ENCODE results near the gene AKAP6. TPM values are rescaled to one million over a fixed set of nuclear protein-coding genes. Genes with fewer than 3 reads are reported as not detected.

The AKAP6 gene
- total RNA-seq, 4 donors from 2014 or later = 1.1 to 16.0 (median 6.0) TPM

DNA sequence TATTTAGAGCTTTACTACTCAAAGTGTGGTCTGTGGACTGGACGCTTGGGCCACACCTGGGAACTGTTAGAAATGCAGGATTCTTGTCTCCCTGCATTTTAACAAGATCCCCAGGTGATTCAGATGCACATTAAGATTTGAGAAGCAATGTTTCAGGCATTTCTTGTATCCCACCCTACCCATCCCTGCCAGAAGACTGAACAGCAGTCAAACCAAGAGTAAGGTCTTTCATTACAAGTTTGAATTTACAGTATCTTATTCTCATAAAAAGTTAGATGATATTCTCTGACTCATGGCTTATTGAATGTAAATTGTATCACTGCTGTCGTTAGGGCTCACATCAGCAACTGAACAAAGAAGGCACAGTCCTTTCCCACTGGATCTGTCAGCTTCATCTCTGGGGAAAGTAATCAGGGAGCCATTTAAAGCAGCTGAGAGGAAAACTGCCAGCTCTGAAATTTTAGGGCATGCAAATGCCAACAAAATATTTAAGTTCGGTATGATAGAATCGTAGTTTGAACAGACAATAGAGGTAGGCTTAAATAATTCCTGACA, 141.1 kb downstream of the AKAP6 start:
- Histone ChIP-seq H3K4me1 (peaks cover 13 to 80% (median 35%) of the 10 kb centered on the region in 3 donors), H3K9me3 (no peaks in the 10 kb centered on the region), H3K4me3 (no peak overlapping the region), H3K27me3 (no peaks in the 10 kb centered on the region), H3K27ac (peak overlapping the region in 3 of 4 donors; percentile 53 to 85 (median 85)), H3K36me3 (no peaks in the 10 kb centered on the region)
- TF ChIP-seq POLR2A (IDR thresholded peaks at IDR 0.05) = no peak
- TF ChIP-seq, protein P1, sequence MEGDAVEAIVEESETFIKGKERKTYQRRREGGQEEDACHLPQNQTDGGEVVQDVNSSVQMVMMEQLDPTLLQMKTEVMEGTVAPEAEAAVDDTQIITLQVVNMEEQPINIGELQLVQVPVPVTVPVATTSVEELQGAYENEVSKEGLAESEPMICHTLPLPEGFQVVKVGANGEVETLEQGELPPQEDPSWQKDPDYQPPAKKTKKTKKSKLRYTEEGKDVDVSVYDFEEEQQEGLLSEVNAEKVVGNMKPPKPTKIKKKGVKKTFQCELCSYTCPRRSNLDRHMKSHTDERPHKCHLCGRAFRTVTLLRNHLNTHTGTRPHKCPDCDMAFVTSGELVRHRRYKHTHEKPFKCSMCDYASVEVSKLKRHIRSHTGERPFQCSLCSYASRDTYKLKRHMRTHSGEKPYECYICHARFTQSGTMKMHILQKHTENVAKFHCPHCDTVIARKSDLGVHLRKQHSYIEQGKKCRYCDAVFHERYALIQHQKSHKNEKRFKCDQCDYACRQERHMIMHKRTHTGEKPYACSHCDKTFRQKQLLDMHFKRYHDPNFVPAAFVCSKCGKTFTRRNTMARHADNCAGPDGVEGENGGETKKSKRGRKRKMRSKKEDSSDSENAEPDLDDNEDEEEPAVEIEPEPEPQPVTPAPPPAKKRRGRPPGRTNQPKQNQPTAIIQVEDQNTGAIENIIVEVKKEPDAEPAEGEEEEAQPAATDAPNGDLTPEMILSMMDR (IDR thresholded peaks at IDR 0.05) = no peak
- WGBS, 2 donors = 61 to 64% methylated on average over 4 of the region's 4 CpGs
- intact Hi-C loops (cut with DNase I) = no loop called here
- no peak for DNase-seq

DNA sequence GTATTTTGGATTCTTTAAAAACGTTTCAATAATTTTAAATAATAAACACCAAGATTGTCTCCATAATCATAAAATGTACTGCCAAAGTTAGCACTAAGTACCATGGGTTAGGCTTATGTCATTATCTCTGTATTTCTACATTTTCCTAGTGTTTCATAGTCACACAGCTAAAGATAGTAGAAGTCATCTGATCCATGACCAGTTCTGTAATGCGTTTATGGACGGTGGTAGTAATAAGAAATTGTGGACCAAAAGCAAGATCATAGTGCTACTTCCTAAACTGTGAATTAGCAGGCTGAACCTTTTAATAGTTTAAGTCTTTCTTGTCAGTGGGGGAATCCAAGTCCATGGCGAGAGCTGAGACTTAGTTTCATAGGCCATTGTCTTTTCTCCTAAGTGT, 142.1 kb downstream of the AKAP6 start:
- Histone ChIP-seq H3K36me3 (no peaks in the 10 kb centered on the region), H3K4me3 (no peak overlapping the region), H3K27ac (peak overlapping the region; percentile 82 to 86 (median 84)), H3K4me1 (peaks cover 13 to 90% (median 35%) of the 10 kb centered on the region in 3 donors), H3K27me3 (no peaks in the 10 kb centered on the region), H3K9me3 (no peaks in the 10 kb centered on the region)
- intact Hi-C loops (cut with DNase I) = no loop called here
- 70 to 78% methylated on average over 4 of the region's 4 CpGs for WGBS, 2 donors
- no peak for DNase-seq
- TF ChIP-seq, protein P1 (IDR thresholded peaks at IDR 0.05) = no peak
- TF ChIP-seq POLR2A (IDR thresholded peaks at IDR 0.05) = no peak

DNA sequence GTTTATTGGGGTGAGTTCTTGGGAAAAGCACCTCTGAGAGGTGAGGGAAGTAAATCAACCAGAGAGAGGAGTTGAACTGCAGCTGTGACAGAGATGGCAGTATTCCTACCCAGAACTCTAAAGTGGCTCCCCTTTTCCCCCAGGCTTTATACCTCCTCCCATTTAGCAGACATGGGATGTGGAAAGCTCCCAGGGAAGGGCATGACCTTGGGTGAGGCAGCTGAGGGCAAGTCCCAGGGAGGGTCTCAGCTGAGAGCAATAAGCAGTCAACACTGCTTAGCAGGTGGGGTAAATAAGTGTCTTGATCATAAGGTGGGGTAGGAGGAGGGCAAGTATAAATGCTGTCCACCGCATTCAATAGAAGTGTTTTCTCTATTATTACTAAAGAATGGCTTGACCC, 143.0 kb downstream of the AKAP6 start:
- DNase-seq = no peak
- Histone ChIP-seq H3K4me1 (peaks cover 13 to 97% (median 35%) of the 10 kb centered on the region in 3 donors), H3K36me3 (no peaks in the 10 kb centered on the region), H3K27me3 (no peaks in the 10 kb centered on the region), H3K27ac (peak overlapping the region; percentile 82 to 86 (median 84)), H3K4me3 (no peak overlapping the region), H3K9me3 (no peaks in the 10 kb centered on the region)
- 69 to 90% methylated on average over 1 of the region's 1 CpG for WGBS, 2 donors
- intact Hi-C loops (cut with DNase I) = no loop called here
- TF ChIP-seq, protein P1 (IDR thresholded peaks at IDR 0.05) = no peak
- no peak for TF ChIP-seq POLR2A (IDR thresholded peaks at IDR 0.05)

DNA sequence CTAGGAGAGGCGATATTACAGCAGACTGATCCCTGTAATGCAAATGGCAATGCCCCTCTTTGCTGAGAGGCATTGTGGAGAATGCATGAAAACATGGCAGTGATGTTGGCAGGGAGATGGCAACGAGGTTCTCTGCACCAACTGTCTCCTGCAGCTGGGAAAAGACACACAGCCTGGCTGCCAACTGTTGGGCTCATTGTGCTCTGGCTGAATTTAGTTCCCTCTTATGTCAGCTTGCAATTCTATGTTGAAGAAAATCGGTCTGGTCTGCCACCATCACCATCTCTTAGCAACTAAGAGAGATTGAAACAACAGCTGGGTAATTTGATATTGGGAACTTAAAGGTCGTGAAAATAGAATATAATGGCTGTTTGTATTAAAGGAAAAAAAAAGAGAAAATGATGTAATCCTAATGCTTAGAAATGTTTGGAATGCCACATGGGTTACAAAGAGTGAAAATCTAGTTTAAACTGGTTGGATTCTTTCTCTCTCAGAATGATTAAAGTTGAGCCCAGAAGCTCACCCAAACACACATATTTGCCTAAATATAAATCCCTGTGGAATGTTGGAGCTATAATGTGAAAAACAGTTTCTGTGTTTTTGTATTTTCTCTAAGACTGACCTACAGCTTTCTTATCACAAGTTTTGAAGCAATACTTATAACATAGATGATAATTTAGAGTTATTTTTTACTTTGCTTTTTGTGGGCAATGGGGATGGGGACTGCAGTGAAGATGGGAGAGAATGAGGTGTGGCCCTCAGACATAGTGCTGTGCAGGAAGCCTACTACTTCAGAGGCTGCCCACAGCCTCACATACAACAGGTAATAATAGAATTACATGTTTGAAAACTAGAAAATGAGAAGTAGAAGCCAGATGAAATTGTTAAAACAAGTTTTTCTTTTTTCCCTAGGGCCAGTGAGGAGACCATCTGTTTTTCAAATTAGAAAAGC, 143.7 kb downstream of the AKAP6 start:
- intact Hi-C loops (cut with DNase I) = no loop called here
- Histone ChIP-seq H3K27me3 (no peaks in the 10 kb centered on the region), H3K27ac (peak overlapping the region; percentile 82 to 86 (median 84)), H3K9me3 (no peaks in the 10 kb centered on the region), H3K36me3 (no peaks in the 10 kb centered on the region), H3K4me1 (peaks cover 10 to 97% (median 32%) of the 10 kb centered on the region in 3 donors), H3K4me3 (no peak overlapping the region)
- TF ChIP-seq, protein P1 (IDR thresholded peaks at IDR 0.05) = no peak
- TF ChIP-seq POLR2A (IDR thresholded peaks at IDR 0.05) = no peak
- 26 to 30% methylated on average over 4 of the region's 4 CpGs for WGBS, 2 donors
- DNase-seq = no peak

DNA sequence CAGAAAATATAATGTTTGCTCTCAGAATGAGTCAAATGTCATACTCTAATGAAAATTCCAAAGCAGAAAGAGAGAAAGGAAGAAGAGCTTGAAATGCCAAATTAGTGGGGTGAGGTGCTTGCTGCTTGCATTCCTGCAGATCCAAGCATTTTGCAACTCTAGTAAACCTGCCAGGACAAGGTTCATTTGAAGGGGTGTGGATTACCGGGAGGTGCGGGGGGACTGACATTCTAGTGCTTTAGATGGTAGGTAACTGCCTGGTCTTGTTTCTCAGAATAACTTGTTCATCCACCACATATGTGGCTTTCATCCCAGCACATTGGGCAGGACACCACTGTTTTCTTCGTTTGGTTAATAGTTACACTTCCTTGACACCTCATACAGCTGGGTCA, 144.4 kb downstream of the AKAP6 start:
- intact Hi-C loops (cut with DNase I) = no loop called here
- H3K4me3 ChIP-seq = peak overlapping the region in 1 of 4 donors; percentile 16
- WGBS, 2 donors = 18 to 26% methylated on average over 3 of the region's 3 CpGs
- TF ChIP-seq, protein P1 (IDR thresholded peaks at IDR 0.05) = no peak
- TF ChIP-seq POLR2A (IDR thresholded peaks at IDR 0.05) = no peak
- H3K27ac ChIP-seq = peak overlapping the region; percentile 82 to 86 (median 84)
- H3K36me3 ChIP-seq = no peaks in the 10 kb centered on the region
- H3K4me1 ChIP-seq = peaks cover 10 to 97% (median 31%) of the 10 kb centered on the region in 3 donors
- no peaks in the 10 kb centered on the region for H3K9me3 ChIP-seq
- no peak for DNase-seq
- H3K27me3 ChIP-seq = no peaks in the 10 kb centered on the region
